Left renal cortex interstitium (tissue), 4 donors: Measurements from ENCODE around the gene ZNF709. TPM values are rescaled to one million over a fixed set of nuclear protein-coding genes. Genes with fewer than 3 reads are reported as not detected.
"Not testable (repeated sequence)": the region's sequence is repeated elsewhere in the genome, so short reads cannot be mapped to it uniquely, and the experiment has no call there.

Experiments used
- DNase-seq, 4 donors: peaks; one replicate each; pipeline ENCODE4 v3.0.0-alpha.2; 2013; ENCODE audit warnings: low read depth in 4 of 4, low spot score in 2 of 4, missing footprints in 1 of 4
- polyA plus RNA-seq, 4 donors: library from polyadenylated mRNA; unstranded; fragments of 120-200 nt; gene quantifications; one replicate each; pipeline ENCODE4 v1.2.1, GENCODE V29; 2013; ENCODE audit not compliant: insufficient read length in 4 of 4

Gene ZNF709
- polyA plus RNA-seq, 4 donors: 6.6 to 9.9 (median 8.1) TPM

DNA sequence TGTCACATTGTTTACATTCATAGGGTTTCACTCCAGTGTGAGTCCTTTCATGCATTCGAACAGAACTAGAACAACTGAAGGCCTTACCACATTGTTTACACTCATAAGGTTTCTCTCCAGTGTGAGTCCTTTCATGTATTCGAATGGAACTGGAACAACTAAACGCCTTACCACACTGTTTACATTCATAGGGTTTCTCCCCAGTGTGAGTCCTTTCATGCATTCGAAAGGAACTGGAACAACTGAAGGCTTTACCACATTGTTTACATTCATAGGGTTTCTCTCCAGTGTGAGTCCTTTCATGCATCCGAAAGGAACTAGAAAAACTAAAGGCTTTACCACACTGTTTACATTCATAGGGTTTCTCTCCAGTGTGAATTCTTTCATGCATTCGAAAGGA, 20.5 kb downstream of the ZNF709 start:
- not testable (repeated sequence) for DNase-seq

DNA sequence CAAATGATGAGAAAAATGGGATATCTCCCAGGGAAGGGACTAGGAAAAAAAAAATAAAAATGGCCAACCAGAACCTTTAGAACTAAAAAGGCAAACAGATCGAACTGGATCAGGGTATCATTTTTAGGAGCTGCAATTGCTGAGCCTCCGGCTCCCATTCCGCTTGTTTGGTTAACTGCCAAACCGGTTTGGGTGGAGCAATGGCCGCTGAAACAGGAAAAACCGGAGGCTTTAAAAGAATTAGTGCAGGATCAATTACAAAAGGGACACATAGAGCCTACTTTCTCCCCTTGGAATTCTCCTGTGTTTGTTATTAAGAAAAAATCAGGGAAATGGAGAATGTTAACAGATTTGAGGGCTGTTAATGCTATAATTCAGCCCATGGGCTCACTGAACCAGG, 31.1 kb downstream of the ZNF709 start:
- DNase-seq: peak in 1 of 4 donors; percentile 17

DNA sequence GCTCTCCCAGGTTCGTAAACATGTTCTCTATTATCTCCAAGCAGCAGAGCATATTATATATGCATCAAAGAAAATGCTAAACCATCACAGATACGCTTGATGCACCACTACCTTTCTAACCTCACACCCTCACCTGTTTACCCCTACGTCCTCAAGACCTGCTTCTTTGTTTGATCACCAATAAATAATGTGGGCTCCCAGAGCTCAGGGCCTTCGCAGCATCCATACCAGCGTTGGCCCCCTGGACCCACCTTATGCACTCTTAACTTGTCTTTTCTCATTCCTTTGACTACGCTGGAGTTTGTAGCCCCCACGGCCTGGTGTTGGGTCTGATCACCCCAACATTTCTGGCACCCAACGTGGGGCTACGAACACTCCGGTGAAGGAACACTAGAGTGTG, 33.8 kb downstream of the ZNF709 start:
- DNase-seq: no peak

DNA sequence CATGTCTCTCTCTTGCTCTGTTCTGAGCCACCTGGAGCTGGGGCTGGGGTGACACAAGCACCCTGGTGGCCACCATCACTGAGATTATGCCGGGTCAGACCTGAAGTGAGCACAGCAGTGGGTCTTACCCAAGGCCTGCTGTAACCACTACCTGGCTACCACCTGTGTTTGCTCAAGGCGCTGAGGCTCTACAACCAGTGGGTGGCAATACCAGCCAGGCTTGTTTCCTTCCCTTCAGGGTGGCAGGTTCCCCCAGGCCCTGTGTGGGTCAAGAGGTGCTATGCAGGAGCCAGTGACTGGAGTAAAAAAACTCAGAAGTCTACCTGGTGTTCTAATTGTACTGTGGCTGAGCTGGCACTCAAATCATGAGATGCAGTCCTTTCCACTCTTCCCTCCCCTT, 35.8 kb downstream of the ZNF709 start:
- no peak for DNase-seq

DNA sequence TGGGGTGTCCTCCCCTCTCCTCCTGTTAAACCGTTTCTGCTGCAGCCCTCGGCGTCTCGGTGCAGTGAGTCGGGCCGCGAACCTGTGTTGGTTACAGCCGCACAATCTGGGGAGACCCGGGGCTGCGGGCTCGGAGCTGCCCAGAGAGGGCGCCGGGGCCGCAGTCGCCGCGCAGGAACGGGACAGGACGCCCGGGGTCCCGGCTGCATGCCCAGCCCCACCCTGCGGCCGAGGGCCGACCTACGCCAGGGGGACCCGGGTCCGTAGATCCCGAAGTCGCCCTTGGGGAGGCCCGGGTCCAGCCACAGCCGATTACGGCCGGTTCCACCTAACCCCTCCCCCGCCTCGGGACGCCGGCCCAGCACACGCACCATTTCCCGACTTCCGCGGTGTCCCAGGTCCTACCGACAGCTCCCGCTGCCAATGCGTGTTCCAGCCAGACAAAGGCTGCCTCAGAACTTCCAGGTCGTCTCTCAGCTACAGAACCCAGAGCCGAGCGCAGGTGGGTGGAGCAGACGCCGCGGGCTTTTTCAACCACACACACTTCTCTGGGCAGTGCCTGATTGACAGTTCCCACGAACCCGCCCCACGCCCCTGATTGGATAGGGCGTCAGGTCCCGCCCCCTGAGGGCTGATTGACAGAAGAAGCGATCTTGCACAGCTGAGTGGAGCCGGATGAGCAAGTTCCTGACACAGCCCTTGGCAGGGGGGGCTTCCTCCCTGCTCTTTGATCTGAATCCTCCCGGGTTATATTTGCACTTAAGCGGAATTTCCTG, 43.9 kb downstream of the ZNF709 start, which contains the start of gene ZNF443:
Gene ZNF443, minus strand, starts transcription at position 481 of the 776 bp plus-strand sequence. Its CDS starts 107 bp downstream, at position 374.
- peak; percentile 92 to 98 (median 96) for DNase-seq

DNA sequence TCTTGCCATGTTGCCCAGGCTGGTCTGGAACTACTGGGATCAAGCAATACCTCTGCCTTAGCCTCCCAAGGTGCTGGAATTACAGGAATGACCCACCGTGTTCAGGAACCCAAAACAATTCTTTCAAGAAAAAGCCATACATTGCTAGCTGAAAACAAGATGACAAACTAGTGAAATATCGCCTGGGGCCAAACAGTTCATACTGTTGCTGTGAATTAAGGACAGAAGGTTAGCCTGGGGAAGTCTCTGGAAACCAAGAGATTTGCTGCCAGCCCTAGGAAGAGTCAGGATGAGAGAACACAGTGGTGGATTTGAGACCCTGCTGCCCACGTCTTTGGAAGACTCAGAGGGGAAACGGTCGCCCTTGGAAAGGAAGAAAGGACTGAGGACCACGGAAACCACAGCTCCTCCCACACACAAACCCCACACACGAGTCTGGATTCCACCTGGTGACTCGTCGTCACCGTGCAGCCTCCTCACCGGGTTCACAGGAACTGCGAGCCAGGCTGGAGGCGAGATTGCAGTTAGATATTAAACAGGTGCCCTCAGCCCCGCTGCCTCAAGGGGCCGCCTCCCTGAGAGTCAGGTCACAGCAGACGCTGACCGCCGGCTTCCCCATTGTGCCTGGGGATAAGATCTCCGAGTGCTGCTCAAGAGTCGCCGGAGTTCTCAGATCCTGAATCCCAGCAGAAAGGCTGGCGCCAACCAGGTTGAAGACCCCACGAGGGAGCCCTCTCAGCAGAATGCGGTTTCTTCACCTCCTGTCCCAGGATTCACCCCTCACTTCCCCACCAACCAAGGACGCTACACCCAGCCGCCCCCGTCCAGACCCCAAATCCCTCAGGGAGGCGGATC, 44.7 kb downstream of the ZNF709 start:
- peak in 2 of 4 donors; percentile 19 to 25 for DNase-seq

DNA sequence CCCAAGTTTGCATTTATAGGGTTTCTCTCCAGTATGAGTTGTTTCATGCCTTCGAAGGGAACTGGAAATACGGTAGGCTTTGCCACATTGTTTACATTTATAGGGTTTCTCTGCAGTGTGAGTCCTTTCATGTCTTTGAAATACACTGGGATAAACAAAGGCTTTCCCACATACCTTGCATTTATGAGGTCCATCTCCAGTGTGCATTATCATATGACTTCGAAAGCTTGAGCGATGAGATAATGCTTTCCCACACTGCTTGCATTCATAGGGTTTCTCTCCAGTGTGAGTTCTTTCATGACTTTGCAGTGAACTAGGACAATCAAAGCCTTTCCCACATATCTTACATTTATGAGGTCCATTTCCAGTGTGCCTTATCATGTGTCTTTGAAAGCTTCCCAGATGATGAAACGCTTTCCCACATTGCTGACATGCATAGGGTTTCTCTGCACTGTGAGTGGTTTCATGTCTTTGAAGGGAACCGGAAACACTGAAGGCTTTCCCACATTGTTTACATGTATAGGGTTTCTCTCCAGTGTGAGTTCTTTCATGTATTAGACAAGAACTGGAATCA, 53.8 kb downstream of the ZNF709 start:
- DNase-seq: not testable (repeated sequence)

DNA sequence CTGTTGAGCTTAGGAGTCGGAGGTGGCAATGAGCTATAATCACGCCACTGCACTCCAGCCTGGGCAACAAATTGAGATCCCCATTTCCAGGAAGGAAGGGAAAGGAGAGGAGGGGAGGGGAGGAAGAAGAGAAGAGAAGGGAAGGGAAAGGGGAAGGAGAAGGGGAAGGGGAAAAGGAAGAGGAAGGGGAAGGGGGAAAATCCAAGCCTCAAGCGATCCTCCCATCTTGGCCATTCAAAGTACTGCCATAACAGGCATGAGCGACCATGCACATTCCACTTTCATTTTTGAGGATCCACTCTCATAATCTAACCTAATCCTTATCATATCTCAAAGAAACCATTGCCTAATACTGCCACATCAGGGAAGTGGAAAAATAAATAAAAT, 58.7 kb downstream of the ZNF709 start:
- no peak for DNase-seq

DNA sequence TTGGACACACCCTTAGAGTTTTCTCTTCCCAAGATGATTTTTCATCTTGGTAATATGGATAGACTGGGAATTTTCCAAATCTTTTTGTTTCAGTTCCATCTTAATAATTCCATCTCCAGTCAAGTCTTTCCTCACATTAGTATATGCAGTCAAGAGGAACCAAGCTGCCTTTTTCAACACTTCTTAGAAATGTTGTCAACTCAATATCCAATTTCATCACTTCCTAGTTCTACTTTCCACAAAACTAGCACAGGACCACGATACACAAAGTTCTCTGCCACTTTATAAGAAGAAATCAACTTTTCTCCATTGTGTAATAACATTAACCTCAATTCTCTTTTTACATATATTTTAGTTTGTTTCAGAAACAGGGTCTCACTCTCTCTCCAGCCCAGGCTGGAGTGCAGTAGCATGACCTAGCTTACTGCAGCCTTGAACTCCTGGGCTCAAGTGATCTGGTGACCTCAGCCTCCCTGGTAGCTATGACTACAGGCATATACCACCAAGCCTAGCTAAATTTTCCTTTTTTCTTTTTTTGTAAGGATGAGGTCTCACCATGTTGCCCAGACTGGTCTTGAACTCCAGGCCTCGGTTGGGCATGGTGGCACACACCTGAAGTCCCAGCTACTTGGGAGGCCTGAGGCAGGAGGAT, 59.3 kb downstream of the ZNF709 start:
- DNase-seq: no peak

DNA sequence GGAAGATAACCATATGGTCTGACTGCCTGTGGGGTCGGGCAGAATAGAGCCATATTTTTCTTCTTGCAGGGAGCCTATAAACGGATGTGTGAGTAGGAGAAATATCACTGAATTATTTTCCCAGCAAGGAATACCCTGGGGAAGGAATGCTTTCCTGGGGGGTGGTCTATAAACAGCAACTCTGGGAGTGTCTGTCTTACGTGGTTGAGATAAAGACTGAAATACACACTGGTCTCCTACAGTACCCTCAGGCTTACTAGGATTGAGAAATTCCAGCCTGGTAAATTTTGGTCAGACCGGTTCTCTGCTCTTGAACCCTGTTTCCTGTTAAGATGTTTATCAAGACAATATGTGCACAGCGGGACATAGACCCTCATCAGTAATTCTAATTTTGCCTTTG, 67.3 kb downstream of the ZNF709 start:
- DNase-seq: not testable (repeated sequence)

DNA sequence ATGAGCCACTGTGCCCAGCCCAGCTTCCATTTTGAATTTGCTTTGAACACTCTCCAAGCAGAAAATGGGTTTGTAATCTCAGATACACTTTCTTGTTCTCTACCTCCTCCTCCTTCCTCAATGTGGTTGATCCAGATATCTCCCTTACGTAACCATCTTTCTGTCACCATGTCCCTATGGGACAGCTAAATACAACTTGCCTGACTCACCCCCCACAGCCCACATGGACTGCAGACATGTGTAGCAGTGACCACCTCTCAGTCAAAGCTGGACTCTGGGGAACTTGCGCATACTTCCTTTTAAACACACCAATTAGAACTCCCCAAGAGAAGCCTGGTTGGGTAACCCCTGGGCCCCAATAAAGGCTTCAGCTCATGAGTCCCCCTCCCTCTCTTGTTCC, 72.7 kb downstream of the ZNF709 start:
- DNase-seq: no peak

Other genes starting within 250 kb of the ZNF709 start
- 10 to 100 TPM; 47.3 to 60.3 (median 50.6) TPM for gene ZNF44, start 189.9 kb downstream of the ZNF709 start, polyA plus RNA-seq
- 1 to 10 TPM; 3.6 to 5.7 (median 4.4) TPM for gene ZNF563, start 151.2 kb downstream of the ZNF709 start, polyA plus RNA-seq
- 1 to 10 TPM; 5.1 to 8.6 (median 6.9) TPM for gene ZNF442, start 119.1 kb downstream of the ZNF709 start, polyA plus RNA-seq
- gene ZNF799, start 83.5 kb downstream of the ZNF709 start, polyA plus RNA-seq: 1 to 10 TPM; 6.2 to 9.2 (median 7.3) TPM
- gene ZNF443, start 43.8 kb downstream of the ZNF709 start, polyA plus RNA-seq: 10 to 100 TPM in 2 of 4 donors, 1 to 10 TPM in 2; 9.2 to 12.4 (median 10.5) TPM
- 10 to 100 TPM; 11.1 to 14.6 (median 13.4) TPM for gene ZNF564, start 66.7 kb upstream of the ZNF709 start, polyA plus RNA-seq
- 1 to 10 TPM; 3.5 to 6.4 (median 5.7) TPM for gene ZNF490, start 126.0 kb upstream of the ZNF709 start, polyA plus RNA-seq
- 10 to 100 TPM; 13.7 to 26.7 (median 20.9) TPM for gene ZNF791, start 126.1 kb upstream of the ZNF709 start, polyA plus RNA-seq
- gene MAN2B1, start 181.9 kb upstream of the ZNF709 start, polyA plus RNA-seq: 10 to 100 TPM; 23.6 to 35.9 (median 33.6) TPM
- gene WDR83, start 182.0 kb upstream of the ZNF709 start, polyA plus RNA-seq: 10 to 100 TPM; 12.0 to 30.5 (median 22.5) TPM
- gene DHPS, start 197.1 kb upstream of the ZNF709 start, polyA plus RNA-seq: 10 to 100 TPM; 72.6 to 98.7 (median 85.4) TPM
- under 1 TPM in 1 of 4 donors, not detected in 3; 0.49 TPM for gene GNG14, start 203.2 kb upstream of the ZNF709 start, polyA plus RNA-seq
- gene FBXW9, start 211.8 kb upstream of the ZNF709 start, polyA plus RNA-seq: 10 to 100 TPM; 13.6 to 18.8 (median 16.2) TPM
- 10 to 100 TPM; 55.5 to 98.6 (median 72.3) TPM for gene TNPO2, start 239.1 kb upstream of the ZNF709 start, polyA plus RNA-seq
- 100 to 1,000 TPM; 143 to 230 (median 189) TPM for gene TRIR, start 249.9 kb upstream of the ZNF709 start, polyA plus RNA-seq